ENCODE measurements around the gene DZIP3. TPM values are rescaled to one million over a fixed set of nuclear protein-coding genes. Genes with fewer than 3 reads are reported as not detected.

Gene DZIP3
- total RNA-seq, 3 donors from 2014 or later (not counting 1 experiment from before 2014, with no cell fraction given): 12.0 to 24.8 (median 20.8) TPM

DNA sequence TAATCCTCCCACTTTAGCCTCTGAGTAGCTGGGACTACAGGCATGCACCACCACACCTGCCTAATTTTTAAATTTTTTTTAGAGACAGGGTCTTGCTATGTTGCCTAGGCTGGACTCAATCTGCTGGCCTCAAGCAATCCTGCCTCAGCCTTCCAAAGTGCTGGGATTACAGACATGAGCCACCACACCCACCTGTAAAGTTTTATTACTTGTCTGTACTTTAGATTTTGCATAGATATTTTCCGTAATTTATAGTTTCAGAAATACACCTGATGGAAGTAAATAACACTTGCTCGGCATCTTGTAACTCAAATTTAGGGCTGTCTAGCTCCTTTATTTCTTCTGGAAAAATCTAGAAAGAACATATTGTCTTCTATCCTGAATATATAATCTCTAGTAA is 5.8 kb downstream of the DZIP3 start:
- H3K4me3 Mint-ChIP-seq: no peak overlapping the region
- no peak overlapping the region for H3K27ac Mint-ChIP-seq
- no peaks in the 10 kb centered on the region for H3K9me3 Mint-ChIP-seq
- 95% methylated on average over 2 of the region's 2 CpGs for WGBS (ENCODE audit: insufficient coverage)
- H3K36me3 Mint-ChIP-seq: no peaks in the 10 kb centered on the region
- DNase-seq (no peak), ATAC-seq (no peak)
- TF ChIP-seq, protein P1, sequence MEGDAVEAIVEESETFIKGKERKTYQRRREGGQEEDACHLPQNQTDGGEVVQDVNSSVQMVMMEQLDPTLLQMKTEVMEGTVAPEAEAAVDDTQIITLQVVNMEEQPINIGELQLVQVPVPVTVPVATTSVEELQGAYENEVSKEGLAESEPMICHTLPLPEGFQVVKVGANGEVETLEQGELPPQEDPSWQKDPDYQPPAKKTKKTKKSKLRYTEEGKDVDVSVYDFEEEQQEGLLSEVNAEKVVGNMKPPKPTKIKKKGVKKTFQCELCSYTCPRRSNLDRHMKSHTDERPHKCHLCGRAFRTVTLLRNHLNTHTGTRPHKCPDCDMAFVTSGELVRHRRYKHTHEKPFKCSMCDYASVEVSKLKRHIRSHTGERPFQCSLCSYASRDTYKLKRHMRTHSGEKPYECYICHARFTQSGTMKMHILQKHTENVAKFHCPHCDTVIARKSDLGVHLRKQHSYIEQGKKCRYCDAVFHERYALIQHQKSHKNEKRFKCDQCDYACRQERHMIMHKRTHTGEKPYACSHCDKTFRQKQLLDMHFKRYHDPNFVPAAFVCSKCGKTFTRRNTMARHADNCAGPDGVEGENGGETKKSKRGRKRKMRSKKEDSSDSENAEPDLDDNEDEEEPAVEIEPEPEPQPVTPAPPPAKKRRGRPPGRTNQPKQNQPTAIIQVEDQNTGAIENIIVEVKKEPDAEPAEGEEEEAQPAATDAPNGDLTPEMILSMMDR (IDR thresholded peaks at IDR 0.05): no peak
- no peaks in the 10 kb centered on the region for H3K9me3 ChIP-seq (ENCODE audit: control insufficient read depth, insufficient read depth, low read length)
- H3K4me1 Mint-ChIP-seq: peaks cover 15% of the 10 kb centered on the region in 2 donors
- peaks cover 0 to 2% of the 10 kb centered on the region in 2 donors for H3K27me3 Mint-ChIP-seq (ENCODE audit: low read depth in 2 of 2)
- no peaks in the 10 kb centered on the region for H3K36me3 ChIP-seq (ENCODE audit: control insufficient read depth, insufficient read depth, low read length)
- H3K27ac ChIP-seq (ENCODE audit: low read length): no peak overlapping the region
- H3K27me3 ChIP-seq (ENCODE audit: control insufficient read depth, insufficient read depth, low read length): no peaks in the 10 kb centered on the region
- intact Hi-C loops (cut with micrococcal nuclease): no loop called here
- peaks cover 3% of the 10 kb centered on the region for H3K4me1 ChIP-seq (ENCODE audit: control insufficient read depth, insufficient read depth, low read length)
- H3K4me3 ChIP-seq (ENCODE audit: low read length): no peak overlapping the region

DNA sequence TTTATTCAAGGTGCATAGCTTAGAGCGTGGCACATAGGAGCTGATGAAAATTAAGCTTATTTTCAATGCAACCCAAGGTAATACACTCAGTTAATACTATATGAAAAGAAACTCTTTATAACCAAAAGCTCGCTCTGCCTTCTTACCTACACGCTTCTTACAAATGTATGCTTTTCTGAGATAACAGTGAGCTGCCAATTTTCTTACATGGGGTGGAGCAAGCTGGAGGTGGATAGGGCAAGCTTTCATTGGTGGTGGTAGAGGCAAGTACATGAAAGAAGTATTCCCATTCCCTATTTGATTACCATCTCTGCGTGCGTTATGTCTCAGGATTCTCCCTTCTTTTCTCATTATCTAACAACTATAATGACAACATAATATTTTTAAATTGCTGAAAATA is 8.9 kb downstream of the DZIP3 start:
- H3K9me3 ChIP-seq (ENCODE audit: control insufficient read depth, insufficient read depth, low read length): no peaks in the 10 kb centered on the region
- H3K4me3 Mint-ChIP-seq: no peak overlapping the region
- no CpG with 5 or more reads among the region's 5 CpGs for WGBS (ENCODE audit: insufficient coverage)
- H3K36me3 Mint-ChIP-seq: no peaks in the 10 kb centered on the region
- H3K27me3 ChIP-seq (ENCODE audit: control insufficient read depth, insufficient read depth, low read length): no peaks in the 10 kb centered on the region
- TF ChIP-seq, protein P1 (IDR thresholded peaks at IDR 0.05): no peak
- ATAC-seq (no peak), DNase-seq (no peak)
- H3K27me3 Mint-ChIP-seq (ENCODE audit: low read depth in 2 of 2): peaks cover 0 to 2% of the 10 kb centered on the region in 2 donors
- no peak overlapping the region for H3K27ac Mint-ChIP-seq
- intact Hi-C loops (cut with micrococcal nuclease): no loop called here
- H3K36me3 ChIP-seq (ENCODE audit: control insufficient read depth, insufficient read depth, low read length): no peaks in the 10 kb centered on the region
- no peak overlapping the region for H3K27ac ChIP-seq (ENCODE audit: low read length)
- no peak overlapping the region for H3K4me3 ChIP-seq (ENCODE audit: low read length)
- H3K4me1 Mint-ChIP-seq: peaks cover 24 to 29% of the 10 kb centered on the region in 2 donors
- no peaks in the 10 kb centered on the region for H3K9me3 Mint-ChIP-seq
- H3K4me1 ChIP-seq (ENCODE audit: control insufficient read depth, insufficient read depth, low read length): peaks cover 4% of the 10 kb centered on the region

DNA sequence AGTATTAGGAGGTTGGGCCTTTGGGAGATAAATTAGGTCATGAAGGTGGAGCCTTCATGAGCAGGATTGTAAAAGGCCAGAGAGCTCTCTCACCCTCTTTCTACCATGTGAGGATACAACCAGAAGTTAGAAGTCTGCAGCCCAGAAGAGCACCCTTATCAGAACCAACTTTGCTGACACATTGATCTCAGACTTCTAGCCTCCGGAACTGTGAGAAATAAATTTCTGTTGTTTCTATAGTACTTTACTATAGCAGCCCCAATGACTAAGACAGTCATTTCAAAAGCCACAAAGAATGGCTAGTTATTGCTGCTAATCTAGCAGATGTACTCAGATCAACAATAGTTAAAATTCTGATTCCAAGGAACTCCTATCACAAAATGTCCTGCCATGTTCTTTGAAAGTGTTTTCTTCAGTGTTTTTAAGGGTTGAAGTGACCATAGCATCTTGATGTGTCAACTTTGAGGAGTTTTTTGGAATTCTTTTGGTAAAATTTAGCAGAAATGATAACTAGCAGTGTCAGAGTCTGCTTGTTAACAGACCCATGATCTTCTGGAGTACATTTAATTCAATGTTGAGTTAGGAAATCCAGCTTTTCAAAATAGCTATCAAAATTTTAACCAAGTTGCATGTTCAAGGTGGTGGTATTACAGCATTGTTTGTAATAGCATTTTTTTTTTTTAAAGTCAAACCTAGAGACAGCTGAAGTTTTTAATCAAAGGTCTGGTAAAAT is 10.3 kb downstream of the DZIP3 start:
- ATAC-seq (no peak), DNase-seq (no peak)
- Histone ChIP-seq H3K4me1 (ENCODE audit: control insufficient read depth, insufficient read depth, low read length) (peaks cover 9% of the 10 kb centered on the region), H3K27ac (ENCODE audit: low read length) (no peak overlapping the region), H3K36me3 (ENCODE audit: control insufficient read depth, insufficient read depth, low read length) (no peaks in the 10 kb centered on the region), H3K9me3 (ENCODE audit: control insufficient read depth, insufficient read depth, low read length) (no peaks in the 10 kb centered on the region), H3K4me3 (ENCODE audit: low read length) (no peak overlapping the region), H3K27me3 (ENCODE audit: control insufficient read depth, insufficient read depth, low read length) (no peaks in the 10 kb centered on the region)
- TF ChIP-seq, protein P1 (IDR thresholded peaks at IDR 0.05): no peak
- WGBS (ENCODE audit: insufficient coverage): no CpG with 5 or more reads among the region's 1 CpG
- Mint-ChIP-seq H3K9me3 (no peaks in the 10 kb centered on the region), H3K36me3 (no peaks in the 10 kb centered on the region), H3K4me1 (peaks cover 36 to 39% of the 10 kb centered on the region in 2 donors), H3K4me3 (no peak overlapping the region), H3K27me3 (ENCODE audit: low read depth in 2 of 2) (no peaks in the 10 kb centered on the region), H3K27ac (no peak overlapping the region)
- intact Hi-C loops (cut with micrococcal nuclease): no loop called here

All from natural killer cell (primary cell).